GM19238 (cell line): ENCODE data around the gene SNRK.
"Not testable (repeated sequence)": the region's sequence is repeated elsewhere in the genome, so short reads cannot be mapped to it uniquely, and the experiment has no call there.

ENCODE experiments used
- DNase-seq: peaks from one replicate; pipeline ENCODE4 v3.0.0; 2011; ENCODE audit warnings: low spot score; ENCODE audit not compliant: insufficient read length

The SNRK gene

GRCh38 chr3:43345877-43346276, 59.5 kb downstream of the SNRK start:
- DNase-seq: no peak

DNA sequence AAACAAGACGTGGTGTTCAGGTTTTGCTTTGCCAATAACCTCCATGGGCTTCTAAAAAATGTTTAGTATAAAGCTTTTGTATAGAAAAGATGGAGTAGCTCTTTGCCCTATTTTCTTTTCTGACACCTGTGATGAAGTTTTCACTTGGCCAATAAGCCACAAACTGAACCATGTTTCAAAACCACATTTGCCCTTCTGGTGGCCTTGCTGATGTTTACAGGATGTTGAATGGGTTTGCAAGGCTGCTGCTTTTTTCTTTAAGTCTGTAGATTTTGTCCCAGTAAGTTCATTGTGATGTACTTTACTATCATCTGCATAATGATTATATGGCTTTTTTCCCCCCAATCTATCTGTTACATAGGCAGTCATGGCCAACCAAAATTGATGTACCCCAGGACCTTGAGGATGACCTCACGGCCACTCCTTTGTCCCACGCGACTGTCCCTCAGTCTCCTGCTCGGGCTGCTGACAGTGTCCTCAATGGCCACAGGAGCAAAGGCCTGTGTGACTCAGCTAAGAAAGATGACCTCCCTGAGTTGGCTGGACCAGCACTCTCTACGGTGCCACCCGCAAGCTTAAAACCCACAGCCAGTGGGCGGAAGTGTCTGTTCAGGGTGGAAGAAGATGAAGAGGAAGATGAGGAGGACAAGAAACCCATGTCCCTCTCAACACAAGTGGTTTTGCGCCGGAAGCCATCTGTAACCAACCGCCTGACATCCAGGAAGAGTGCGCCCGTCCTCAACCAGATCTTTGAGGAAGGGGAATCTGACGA, 60.8 kb downstream of the SNRK start:
- no peak for DNase-seq

- DNase-seq: no peak
Measured at GRCh38 chr3:43347774-43348173, 61.4 kb downstream of the SNRK start.

DNA sequence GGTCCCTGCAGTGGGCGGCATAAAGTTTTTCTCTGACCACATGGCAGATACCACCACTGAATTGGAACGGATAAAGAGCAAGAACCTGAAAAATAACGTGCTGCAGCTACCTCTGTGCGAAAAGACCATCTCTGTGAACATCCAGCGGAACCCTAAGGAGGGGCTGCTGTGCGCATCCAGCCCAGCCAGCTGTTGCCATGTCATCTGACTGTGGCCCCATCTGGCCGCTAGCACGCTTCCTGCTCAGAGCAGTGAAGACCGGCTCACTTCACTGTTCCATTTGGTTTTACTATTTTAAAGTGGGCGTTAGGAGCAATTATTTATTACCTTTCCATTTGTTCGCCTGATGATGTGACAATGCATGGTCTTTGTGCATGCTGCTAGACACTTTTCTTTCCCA, 62.0 kb downstream of the SNRK start:
- DNase-seq: no peak

GRCh38 chr3:43348852-43349574, 62.7 kb downstream of the SNRK start:
- DNase-seq: no peak

DNA sequence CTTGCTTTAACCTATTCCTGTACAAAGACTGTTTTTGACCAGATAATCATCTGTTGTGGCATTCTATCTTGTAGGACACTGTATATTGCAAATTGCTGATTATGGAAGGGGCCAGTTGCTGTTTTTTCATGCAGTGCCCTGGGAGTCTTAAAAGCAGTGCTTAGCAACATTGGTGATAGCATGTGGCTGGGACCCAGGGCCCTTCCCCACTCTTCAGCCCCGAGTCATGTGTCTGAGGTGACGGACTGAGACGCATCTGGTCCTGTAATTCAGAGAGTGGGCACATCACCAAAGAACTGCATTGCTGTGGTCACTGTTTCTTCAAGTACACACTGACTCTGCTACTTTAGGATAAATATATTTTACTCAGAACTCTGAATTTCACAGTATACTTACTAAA, 63.4 kb downstream of the SNRK start:
- no peak for DNase-seq

DNA sequence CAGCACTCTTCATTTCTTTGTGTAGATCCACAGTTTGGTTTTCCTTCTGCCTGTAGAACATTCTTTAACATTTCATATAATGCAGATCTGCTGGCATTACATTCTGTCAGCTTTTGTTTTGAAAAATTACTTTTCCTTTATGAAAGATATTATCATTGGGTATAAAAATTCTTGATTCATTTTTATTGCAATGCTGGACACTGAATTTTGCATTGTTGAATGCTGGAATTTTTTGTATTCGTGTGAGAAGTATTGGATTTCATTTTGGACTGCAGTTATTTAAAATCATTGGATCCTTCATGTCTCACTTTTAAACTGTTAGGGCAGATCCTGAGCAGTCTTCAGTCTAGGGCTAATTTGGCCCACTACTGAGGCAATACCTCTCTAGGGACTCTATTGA, 67.1 kb downstream of the SNRK start:
- DNase-seq: no peak

DNA sequence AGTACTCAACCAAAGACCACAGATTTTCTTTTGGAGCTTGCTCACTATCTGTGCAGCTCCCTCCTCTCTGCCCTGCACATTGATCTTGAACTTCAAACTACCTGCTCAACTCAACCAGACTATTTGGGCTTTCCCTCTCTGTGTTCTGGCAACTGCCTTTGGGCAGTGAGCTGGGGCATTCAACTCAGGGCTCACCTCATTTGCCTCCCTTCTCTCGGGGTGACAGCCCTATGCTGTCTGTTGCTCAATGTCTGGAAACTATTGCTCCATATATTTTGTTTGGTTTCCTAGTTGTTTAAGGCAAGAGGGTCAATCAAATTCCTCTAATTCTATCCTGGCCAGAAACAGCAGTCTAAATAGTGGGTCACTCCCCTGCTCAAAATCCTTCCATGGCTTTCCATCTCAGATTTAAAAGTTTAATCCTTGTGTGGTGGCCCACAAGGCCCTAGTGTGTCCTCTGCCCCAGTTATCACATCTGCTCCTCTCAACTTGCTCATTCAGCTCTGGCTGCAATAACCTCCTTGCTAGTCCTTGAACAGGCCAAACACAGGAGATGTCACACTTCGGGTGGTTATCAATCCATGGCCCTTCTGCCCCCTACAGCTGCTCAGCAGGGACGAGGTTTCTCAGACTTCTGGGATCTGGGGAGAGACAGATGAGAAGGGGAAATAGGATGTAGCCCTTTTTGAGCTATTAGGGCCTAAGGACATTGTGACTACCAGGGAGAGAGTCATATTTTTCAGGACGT, 67.8 kb downstream of the SNRK start:
- no peak for DNase-seq

DNA sequence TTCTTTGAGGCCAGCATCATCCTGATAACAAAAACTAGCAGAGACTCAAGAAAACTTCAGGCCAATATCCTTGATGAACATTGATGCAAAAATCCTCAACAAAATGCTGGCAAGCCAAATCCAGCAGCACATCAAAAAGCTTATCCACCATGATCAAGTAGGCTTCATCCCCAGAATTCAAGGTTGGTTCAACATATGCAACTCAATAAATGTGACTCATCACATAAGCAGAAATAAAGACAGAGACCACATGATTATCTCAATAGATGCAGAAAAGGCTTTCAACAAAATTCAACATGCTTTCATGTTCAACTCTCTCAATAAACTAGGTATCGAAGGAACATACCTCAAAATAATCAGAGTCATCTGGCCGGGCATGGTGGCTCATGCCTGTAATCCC, 69.7 kb downstream of the SNRK start:
- DNase-seq: not testable (repeated sequence)

- no peak for DNase-seq
Measured at GRCh38 chr3:43361077-43361476, 74.7 kb downstream of the SNRK start.

DNA sequence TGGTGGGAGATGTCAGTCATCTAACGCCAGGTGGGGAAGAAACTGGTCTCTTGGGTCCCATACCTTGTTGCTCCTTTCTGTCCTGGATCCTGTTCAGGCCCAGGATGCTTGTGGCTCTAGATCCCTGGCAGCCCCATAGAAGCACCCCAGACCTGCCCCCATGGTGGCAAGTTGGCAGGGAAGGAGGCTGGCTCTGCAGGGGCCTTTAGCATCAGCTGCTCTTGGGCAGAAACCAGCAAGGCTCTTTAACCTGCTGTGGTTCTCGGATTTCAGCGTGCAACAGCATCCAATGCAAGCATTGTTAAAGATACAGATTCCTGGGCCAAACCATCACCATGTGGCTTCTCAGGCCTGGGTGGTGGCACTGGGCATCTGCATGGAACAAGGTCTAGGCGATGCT, 75.8 kb downstream of the SNRK start:
- no peak for DNase-seq

DNA sequence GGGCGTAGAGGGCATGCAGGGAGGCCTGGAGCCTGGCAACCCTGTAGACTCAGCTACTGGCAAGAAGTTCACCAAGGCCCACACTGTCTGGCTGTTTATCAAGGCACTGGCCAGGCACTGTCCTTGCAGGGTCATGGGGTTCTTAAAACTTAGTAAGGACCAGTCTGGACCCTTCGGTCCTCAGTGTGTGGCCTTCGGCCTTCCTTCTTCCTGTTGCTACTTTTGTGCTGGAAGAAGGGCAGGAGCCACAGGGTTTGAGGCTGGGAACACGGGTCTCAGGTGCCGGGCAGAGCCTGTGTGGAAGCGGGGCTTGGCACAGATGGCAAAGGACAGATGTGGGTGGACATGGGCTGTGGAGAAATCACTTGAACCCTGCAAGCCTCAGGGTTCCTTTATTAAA, 76.6 kb downstream of the SNRK start:
- DNase-seq: no peak

DNA sequence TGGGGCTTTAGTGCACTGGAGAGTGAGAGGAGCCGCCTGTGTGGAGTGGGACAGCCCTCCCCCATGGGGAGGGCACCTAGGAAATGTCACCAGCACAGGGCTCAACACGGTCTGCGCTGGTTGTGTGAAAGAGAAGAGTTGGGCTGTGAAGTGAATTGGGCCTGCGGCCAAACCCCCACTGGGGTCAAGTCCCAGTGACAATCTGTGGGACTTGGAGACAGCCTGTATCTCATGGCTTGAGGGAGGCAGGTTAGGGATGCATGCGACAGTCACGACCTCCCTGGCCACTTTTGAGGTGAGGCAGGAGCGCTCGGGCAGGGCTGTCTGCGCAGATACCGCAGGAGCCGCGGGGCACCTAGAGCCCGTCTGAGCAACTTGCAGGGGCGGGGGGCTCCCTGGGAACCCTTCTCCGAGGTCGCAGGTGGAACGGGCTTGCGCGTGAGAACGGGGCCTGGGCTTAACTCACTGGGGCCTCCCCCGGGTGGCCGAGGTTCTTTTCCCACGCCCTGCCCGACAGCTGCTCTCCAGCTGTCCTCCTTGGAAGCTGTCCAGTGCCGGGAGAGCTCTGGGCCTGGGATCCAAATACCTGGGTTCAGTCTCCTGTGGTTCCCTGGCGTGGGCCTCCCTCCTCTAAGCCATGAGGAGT, 77.4 kb downstream of the SNRK start:
- no peak for DNase-seq

DNA sequence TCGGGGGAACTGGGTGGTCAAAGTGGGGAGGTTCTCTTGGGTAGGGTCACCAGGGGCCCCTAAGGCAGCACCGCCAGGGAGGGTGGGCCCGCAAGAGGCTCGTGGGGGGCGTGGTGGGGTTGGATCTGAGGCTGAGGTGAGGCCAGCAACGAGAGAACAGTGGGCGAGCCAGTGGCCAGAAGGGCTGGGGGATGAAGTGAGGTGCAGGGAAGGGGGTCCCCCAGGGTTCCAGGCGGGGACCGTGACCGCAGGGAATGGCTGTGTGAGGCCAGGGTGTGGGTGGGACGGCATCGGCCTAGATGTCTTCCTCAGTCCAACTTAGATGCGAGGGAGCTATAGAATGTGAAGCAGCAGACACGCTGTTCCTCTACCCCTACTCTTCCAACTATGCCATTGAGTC, 78.2 kb downstream of the SNRK start:
- DNase-seq: no peak

- DNase-seq: no peak
Measured at GRCh38 chr3:43364926-43365325, 78.6 kb downstream of the SNRK start.

- DNase-seq: no peak
Measured at GRCh38 chr3:43365601-43366305, 79.4 kb downstream of the SNRK start.

GRCh38 chr3:43366481-43366880, 80.1 kb downstream of the SNRK start:
- no peak for DNase-seq

- no peak for DNase-seq
Measured at GRCh38 chr3:43366885-43367284, 80.5 kb downstream of the SNRK start.

GRCh38 chr3:43369404-43370292, 83.3 kb downstream of the SNRK start:
- DNase-seq: no peak

GRCh38 chr3:43370293-43370980, 84.1 kb downstream of the SNRK start:
- DNase-seq: no peak
